T follicular helper cell (primary cell): Measurements from ENCODE around the gene TP73.

Experiments
- DNase-seq: peaks from one replicate; pipeline ENCODE4 v3.0.0-alpha.2; 2020; ENCODE audit warnings: low read depth

Gene TP73

DNA sequence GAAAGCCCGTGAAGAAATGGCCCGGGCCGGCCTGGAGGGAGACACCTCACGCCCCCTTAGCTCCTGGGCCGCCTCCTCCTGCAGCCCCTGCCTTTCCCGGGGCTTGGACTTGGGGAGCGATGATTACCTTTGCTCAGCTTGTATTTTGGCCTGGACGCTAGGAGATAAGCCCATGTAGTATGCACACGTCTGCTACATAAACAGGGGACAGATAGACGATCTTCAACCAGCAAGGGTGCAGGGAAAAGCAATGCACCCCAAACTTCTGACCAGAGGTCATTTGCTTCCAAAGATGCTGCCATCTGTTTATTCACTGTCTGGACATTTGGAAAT, 936 bp downstream of the TP73 start:
- DNase-seq = no peak

DNA sequence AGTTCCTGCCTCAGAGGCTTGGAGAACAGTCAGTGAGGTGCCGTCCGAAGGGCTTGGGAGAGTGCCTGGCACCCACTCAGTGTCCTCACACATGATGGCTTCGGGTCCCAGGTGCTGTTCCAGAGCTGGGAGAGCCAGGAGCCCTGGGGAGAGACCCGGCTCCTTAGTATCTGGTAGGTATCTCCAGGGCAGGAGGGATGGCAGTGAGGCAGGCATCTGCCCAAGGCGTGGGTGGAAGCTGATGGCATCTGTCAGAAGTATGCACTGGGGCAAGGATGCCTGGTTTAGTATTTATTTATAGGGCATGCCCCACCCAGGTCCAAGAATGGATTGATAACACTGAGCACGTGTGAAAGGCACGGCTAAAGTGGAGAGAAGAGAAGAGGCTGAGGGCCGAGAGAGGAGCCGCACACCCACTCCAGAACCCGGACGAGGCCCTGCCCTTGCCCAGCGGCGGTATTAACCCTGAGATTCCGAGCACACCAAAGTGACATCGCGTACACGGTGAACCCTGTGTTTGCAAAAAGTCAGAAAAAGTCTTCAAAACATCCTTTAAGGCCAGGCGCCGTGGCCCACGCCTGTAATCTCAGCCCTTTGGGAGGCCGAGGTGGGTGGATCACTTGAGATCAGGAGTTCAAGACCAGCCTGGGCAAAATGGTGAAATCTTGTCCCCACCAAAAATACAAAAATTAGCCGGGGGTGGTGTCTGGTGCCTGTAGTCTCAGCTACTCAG, 2.4 kb downstream of the TP73 start:
- no peak for DNase-seq

DNA sequence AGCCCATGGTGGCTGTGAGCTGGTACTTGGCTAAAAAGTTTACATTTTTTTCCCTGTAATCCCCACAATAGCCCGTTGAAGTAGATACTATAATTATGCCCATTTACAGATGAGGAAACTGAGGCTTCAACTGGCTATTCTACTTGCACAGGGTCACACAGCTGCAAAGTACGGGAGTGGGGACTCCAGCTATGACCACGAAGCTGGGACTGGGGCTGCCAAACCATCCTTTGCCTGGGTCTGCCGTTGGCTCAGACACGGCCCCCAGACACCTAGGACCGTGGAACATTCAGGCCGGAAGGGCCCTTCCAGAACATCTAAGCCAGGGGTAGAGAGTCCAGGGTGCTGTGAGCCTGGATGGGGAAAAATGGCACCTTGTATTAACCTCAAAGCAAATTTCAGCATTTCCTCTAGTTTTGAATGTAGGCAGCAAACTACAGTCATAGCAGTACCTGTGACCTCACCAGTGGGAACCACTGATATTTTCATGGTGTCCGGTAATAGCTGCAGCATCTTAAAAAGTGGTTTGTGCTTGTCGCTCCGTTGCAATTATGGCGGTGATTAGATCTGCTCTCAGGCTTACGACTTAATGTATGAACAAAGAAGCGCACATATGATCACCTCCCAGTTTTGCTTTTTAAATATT, 4.3 kb downstream of the TP73 start:
- DNase-seq = no peak

DNA sequence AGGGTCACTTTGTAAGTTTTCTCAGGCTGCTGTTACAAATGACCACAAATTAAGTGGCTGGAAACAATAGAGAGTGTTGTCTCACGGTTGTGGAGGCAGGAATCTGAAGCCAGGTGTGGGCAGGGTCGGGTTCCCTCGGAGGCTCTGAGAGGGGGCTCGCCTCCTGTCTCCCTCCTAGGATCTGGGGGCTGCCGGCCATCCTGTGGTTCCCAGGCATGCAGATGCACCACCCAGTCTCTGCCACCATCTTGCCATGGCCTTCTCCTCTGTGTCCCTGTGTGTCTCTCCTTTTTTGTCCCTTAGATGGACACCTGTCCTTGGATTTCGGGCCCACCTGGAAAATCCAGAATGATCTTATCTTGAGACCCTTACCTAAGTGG, 4.8 kb downstream of the TP73 start:
- DNase-seq = no peak

DNA sequence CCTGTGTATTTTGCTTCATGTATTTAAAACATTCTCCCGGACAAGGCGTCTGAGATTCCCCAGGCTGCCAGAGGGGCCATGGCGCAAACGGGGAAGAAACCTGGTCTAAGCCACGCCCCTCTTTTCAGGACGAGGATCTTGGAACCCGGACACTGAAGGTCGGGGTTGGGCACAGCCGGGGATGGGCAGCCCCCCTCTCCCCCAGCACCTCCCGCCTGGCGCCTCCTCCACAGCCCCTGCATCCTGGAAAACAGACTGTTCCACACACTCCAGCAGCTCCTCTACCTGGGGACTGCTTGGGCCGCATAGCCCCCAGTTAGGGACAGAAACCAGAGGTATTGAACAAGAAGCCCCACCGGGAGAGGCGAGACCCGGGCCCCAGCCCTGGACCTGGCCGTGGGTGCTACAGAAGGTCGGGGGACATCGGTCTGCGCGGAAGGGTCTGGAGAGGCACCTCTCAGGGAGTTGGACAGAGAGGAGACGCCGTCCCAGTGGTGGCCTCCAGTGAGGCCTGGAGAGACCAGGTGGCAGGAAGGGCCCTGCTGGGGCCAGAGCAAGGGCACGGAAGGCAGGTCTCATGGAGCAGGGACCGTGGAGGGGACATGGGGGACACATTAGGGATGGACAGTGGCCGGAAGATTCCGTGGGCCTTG, 5.4 kb downstream of the TP73 start:
- no peak for DNase-seq

DNA sequence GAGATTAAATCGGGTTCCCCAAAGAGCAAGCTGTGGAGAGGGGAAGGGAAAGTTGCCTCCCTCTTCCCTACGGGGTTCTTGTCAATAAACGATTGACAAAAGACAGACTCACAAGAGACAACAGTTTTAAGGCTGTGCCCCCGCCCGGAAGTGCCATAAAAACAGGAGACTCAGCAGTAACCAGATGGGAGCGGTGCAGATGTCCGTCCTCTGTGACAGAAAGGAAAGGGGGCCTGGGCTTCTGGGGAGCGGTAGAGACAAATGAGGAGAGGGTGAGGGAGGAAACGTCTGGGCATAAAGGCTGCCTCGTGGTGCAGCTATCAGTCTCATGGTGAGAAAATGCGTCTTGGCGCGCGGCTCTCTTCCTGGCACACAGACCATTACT, 5.9 kb downstream of the TP73 start:
- DNase-seq = no peak

DNA sequence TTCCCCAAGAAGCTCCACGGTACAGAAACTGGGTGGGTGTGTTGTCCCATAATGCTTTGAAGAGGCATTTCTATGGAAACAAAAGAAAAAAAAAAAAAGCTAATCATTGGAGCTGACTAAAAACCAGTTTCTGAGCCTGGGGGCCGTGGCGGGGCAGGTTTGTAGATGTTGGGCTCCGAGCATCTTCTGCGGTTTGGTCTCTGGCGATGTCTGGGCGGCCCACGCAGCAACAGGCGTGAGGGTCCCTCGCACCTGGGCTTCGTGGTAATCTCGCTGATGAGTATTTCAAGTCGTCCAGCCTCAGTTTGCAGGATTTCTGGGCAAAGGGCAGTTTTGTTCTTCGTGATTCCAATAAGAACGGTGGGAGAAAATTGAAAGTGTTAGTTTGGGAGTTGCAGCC, 6.8 kb downstream of the TP73 start:
- no peak for DNase-seq

DNA sequence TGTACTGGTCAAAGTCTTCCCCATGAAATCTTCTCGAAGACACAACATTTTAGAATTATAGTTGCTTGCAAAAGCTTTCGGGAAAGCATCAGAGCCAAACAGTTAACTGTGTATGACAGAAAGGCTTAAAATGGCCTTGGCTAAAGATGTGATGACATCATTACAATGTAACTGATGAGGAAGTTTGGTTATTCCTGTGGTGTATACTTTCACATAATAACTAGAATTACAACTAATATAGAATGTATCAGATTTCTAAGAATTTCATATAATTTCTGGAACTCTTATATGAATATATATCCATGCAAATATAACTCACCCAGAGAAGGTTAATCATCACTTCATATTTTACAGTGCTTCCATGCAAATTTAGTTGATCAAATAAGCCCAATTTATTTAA, 8.4 kb downstream of the TP73 start:
- DNase-seq = no peak

DNA sequence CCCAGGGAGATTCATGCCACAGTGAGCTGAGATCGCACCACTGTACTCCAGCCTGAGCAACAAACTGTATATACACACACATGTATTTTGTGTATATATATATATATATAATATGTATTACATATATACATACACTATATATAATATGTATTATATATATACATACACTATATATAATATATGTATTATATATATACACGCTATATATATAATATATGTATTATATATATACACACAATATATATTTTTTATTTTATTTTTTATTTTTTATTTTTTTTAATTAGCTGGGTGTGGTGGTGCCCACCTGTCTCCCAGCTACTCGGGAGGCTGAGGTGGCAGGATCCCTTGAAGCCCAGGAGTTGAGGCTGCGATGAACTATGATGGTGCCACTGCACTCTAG, 9.3 kb downstream of the TP73 start:
- DNase-seq = no peak

DNA sequence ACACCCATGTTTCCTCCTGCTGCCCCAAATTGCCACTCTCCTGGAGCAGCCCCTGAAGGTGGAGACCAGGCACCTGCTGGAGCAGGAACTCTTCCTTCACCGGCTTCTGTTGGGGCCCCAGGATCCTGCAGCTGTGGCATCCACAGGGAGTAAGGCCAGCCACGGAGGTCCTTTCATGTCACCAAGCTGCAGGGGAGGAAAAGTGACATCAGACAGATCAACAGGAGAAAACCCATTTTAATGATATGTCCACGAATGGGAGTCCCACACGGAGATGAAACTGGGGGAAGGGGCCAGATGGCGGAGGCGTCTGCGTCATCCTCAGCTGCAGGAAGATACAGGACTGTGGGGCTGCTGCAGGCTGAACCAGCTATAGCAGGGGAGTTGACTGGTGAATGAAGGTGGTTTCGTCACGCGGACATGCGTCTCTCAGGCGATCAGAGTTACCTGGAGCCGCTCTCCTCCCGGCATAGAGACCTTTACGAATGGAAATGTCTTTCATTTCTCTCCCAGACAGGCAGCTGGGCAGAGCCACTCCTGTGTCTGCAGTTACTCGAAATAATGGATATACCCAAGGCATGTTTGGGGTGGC, 9.9 kb downstream of the TP73 start:
- DNase-seq = no peak

DNA sequence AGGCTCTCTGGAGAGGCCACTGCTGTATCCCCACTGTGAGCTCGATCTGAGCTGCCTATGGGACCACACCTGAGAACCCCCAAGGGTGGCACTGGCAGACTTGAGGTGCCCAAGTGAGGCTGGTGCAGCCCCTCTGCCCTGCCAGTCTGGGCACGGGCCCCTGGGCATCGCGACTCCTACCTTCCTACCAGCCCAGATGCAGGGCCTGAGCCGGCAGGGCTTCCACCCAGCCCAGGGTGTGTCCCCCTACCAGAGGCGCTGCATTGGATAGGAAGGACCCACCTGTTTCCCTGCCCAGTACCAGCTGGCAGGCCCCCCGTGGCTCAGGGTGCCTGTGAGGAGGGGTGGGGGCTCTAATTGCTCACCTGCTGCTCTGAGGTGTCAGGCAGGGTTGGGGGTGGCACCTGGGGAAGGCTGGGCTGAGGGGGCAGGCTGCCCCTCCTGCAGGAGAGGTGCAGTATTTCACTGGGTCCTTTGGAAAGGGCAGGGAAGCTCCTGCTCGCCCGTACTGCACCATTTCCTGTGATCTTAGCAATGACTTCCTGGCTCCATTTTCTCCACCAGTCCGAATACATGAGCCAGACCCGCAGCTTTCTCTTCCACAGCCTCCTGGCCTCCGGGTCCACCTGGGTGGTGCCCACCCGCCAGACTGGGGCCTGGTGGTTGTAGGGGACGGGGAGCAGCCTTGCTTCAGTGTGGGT, 11.8 kb downstream of the TP73 start:
- DNase-seq = no peak

DNA sequence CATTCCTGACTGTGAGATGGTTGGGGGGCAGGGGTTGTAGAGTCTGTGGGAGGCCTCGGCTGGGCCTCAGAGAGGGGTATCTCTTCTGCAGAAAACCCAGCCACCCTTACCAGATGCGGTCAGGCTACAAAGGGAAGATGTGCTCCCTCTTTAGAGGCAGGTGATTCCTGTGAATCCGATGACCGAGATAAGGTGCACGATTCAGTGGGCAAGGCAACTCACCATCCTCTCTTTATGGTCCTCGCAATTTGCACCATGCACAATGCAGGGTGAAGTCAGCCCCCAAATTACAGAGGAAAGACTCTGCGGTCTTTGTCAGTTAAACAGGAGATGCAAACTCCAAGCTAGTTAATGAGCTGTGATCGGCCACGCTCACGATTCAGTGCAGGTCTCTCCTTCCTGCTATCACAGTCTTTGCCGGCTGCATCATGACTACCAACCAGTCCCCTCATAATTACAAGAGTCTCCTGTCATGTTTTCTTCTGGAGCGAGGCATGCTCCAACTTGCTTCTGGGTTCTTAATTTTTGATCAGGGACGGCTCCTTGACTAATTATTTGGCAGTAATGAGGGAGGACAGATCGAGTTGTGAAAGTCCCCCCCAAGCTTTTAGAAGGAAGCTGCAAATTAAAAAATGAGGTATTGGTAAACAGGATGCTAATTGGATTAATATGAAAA, 12.5 kb downstream of the TP73 start:
- no peak for DNase-seq

DNA sequence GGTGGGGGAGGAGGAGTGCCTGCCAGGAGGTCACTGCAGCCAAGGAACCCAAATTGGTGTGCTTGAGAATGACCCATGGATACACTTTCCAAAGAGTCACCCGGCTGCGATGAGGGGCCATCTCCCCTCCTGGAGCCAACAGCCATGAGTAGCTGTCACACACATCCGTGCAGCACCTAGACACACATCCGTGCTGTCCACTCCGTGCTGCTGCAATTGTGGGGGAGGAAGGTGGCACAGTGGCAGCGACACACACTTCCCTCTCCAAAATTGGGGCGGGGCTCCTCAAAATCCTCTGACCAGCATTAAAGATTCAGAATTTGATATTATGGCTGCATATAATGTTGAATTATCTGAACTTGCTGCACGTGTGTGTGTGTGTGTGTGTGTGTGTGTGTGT, 15.8 kb downstream of the TP73 start:
- DNase-seq = no peak

DNA sequence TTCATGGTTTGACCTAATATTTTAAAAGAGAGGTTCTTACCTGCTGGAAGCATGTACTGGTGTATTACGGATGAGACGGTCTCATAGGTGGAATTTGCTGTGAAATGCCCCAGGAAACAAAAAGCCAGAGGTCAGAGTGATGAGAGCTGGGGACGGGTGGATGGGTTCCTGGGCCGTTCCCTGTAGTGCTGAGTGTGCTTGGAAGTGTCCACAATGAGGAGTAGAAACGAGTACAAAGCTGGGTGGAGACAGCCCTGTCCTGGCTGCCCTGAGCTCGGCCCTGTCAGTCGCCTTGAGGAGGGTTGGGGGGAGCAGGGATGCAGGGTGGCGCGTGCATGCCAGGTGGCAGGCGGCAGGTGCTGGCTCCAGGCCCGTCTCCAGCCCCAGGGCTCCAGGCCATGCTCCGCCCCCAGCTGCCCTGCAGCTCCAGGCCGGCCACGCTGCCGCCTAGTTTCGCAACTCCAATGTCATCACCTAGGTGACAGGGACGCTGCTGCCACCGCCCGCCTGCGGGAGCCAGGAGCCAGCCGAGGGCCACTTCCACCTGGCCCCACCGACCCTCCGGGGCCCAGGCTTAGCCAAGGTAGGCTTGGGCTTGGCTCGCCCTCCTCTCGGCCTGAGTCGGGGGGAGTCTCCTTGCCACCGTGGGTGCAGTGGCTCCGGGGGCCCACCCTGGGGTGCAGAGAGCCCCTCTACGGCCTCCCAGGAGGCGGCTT, 16.4 kb downstream of the TP73 start:
- no peak for DNase-seq

DNA sequence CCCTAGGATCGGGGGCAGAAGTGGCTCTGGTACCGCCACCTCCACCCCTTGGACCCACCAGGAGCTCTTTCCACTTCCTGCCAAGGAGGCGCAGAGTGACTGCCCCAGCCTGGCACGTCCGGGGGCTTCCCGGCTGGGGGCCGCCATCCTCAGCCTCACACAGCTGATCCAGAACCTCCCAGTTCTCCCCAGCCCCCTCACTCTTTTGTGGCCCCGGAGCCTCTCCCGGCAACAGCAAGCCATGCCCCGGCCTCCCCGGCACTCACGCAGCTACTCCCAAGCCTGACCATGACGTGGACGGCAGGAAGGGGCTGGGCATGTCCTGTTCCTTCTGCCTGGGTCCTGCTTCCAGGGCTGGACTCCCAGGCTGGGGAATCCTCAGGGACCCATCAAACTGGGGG, 17.1 kb downstream of the TP73 start:
- DNase-seq = no peak

DNA sequence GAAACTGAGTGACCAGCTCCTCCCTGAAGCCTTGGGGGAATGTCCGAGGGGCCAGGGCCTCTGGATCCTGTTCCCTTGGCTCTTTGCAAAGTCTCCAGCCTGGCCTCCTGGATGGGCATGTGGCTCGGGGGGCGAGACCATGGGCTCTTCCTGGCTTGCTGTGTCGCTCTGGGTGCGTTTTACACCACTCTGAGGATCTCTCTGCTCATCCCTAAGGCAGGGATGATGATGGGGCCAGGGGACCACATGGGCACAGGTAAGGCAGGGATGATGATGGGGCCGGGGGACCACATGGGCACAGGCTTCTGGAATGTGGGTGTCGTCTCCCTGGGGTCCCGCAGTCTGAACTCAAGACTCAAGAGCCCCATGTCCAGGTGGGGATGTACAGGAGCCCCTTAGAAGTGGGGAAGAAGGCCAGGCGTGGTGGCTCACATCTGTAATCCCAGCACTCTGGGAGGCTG, 17.7 kb downstream of the TP73 start:
- no peak for DNase-seq

DNA sequence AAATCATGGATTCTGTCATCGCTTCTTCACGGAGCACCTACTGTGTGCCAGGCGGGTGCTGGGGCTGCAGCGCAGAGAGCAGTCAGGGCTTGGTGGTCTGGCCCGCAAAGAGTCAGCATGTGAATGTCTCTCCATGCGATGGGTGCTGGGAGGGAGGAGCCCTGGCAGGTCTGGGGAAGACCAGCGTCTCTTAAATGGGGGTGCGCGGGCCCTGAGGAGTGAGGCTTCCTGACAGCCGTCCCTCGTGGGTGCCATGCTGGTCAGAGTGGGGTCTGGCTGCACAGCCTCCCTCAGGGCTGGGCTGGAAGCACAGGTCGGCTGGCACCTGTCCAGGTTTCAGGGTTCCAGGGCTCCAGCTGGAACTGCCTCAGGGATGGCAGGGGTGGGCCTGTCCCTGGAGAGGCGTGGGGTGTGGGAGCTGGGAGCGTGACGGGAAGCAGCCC, 18.5 kb downstream of the TP73 start:
- no peak for DNase-seq

DNA sequence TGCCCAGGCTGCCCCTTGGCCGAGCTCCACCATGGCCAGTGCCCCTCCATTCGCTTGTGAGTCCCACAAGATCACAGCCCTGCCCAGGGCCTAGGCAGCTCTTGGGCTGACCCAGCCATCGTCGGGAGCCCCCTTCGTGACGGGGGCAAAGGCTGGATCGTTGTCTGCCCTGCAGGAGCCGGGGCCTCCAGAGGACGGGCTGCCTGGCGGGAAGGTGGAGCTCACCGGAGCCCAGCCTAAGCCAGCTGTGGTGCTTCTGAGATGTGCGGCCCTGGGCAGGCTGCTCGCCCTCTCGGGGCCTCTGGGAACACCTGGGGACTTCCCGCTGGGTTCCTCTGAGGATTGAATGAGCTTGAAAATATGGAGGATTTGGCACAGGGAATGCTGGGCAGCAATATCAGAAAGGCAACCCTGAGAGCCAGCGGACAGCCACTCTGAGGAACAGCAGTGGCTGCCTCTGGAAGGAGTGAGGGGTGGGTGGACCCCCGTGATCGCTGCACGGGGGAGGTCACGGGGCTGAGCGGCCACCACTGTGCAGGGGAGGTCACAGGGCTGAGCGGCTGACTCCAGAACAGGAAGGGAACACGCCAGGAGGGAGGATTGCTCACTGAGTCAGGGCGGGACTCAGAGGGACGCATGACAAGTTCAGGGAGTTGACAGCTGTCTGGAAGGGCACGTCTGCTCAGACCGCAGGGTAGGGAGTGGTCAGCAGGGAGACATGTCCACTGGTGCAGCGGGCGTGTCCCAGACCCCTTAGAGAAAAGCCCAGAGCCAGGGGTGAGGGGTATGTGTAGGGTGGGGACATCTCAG, 19.3 kb downstream of the TP73 start:
- DNase-seq = no peak

DNA sequence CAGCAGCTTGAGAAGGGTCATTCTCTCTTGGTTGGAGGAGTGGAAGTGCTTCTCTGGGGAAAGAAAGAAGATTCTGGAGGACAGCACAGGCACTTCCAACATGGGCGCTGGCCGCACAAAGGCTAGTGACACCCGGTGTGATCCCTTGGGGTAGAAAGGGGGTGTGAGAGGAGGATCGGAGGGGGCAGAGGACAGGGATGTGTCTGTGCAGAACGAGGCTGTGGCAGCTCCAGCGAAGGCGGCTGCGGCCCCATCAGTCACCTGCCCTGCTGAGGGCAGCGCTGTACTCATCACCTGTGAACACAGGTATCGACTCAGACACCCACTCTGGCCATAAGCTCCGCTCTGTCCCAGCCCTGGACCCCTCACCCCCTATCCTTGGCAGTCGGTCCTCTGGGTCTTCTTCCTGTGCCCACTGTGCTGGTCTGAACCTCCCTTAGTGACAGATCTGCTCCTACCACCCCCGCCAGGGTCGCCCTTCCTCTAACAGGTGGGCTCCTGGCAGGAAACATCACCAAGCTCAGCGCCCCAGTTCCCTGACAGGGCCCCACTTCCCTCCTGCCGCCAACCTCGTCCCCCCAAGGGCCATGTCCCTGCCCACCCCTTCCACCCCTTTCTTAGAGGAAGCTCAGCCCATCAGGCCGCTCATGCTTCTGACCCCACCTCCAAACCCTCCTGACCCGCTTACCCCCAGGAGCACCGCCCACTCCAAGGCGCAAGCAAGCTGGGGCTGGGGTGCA, 20.1 kb downstream of the TP73 start:
- DNase-seq = no peak

DNA sequence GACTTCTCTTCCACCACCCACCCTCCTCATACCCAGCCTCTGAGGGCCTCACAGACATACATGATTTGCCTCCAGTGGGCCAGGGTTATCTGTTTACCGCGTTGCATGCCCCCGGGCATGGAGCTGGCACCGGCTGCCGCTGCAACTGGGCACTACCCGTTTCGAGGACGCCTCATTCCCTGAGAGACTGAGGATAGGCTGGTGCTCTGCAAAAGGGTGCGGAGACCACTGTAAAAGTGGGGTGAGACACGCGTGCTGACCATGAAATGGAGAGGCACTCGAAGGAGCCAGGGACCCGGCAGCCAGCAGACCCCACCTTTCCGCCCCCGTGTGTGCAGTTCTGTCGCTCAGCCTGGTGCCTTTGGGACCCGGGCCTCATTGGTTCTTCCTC, 20.6 kb downstream of the TP73 start:
- no peak for DNase-seq
